HG02623 (cell line): ENCODE data around the gene SMARCD3.

Experiments
- ATAC-seq: cut with Tn5 transposase; IDR thresholded peaks from one replicate; pipeline ENCODE4 v1.9.1; 2021; ENCODE audit warnings: moderate library complexity; ENCODE audit not compliant: unreplicated experiment

Gene SMARCD3

GRCh38 chr7:151273651-151274390, 25.3 kb upstream of the SMARCD3 start:
- ATAC-seq = no peak

DNA sequence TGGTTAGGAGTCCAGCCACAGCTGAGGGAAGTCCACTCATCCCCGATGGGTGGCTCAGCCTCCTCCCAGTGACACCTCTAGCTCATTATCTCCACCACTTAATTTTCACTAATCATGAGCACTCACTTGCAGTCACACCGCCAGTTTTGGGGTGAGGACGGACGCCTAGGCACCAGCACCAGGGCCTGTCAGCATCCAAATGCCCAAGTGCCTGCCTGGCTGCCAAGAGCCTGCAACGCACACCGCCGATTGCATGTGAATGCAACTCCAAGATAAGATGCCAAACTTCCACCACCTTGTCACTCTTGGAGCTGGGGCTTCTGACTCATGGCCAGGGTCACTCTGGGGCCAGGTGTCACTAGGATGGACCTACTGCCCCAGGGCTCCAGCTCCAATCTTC, 24.4 kb upstream of the SMARCD3 start:
- no peak for ATAC-seq

DNA sequence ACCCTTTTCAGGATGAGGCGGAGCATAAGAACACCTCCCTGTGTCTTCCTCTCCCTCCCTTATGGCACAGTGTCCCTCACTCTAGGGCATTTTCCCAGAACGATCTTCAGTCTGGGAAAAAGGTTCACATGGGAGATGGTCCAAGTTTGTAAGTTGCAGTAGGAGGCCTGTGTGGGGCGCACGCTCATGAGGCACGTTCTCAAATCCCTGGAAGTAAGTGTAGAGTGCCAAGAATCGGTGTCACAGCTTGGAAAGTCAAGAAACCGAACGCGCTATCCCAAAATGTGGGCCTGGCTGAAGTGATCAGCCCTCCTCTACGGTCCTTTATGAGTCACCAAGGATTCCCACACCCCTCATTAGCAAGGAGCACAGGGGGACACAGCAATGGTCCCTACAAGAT, 23.9 kb upstream of the SMARCD3 start:
- no peak for ATAC-seq

DNA sequence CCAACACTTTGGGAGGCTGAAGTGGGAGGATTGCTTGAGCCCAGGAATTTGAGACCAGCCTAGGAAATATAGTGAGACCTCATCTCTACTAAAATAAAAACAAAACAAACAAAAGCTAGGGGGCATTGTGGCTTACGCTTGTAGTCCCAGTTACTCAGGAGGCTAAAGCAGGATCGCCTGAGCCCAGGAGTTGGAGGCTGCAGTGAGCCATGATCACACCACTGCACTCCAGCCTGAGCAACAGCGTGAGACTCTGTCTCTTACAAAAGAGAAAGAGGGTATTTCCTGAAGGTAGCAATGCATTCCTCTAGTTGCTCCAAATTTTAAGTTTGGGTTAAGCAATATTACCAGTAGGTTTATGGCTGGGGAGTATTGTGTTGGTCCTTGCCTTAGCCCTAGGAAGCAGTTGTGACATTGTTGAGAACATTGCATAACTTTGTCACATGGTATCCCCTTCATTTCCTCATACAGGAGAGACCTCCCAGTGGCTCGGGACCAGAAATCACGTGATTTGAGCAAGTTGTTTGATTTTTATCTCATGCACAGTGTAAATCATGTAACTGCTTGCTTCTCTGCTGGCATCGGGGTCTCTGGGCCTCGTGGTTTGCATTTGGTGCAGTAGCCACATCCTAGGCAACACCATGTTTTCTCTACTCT, 23.3 kb upstream of the SMARCD3 start:
- ATAC-seq = no peak

- no peak for ATAC-seq
Observed at GRCh38 chr7:151269511-151269910, 21.0 kb upstream of the SMARCD3 start.

DNA sequence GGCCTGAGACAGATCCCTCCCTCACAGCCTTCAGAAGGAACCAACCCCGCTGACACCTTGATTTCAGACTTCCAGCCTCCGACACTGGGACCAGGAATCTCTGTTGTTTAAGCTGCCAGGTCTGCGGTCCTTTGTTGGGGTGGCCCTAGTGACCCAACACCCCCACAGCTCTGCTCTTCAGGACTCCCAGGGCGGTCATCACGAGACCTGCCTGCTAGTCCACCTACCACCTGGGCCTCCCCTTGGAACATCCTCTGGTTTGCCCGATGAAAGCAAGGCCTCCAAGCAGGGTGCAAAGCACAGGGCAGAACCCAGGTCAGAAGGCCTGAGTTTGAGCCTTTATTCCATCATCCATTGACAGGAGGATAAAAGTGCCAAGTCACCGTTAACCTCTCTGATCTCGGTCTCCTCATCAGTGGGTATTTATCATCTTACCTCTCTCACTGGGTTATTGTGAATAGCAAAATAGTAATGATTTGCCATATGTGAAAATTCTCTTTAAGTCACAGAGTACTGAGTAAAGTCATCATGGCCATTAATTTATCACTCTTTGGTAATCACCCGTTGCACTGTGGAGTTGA, 16.9 kb upstream of the SMARCD3 start:
- no peak for ATAC-seq

DNA sequence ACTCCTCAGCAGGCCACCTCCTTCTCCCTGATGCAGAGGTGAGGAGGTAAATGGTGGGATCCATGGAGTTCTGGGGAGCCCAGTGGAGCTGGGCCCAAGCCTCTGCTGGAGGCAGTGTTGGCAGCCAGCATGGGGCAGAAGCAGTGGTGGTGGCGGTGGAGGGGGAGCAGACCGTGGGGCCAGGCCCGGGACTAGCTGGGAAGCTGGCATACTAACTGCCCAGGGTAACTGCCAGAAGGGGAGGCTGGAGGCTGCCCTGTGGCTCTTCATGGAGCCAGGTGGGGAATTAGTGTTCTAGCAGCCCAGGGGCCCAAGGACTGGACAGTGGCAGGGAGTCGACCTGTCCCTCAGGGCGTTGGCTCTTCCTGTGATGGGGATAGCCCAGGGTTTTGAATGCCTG, 16.1 kb upstream of the SMARCD3 start:
- no peak for ATAC-seq

DNA sequence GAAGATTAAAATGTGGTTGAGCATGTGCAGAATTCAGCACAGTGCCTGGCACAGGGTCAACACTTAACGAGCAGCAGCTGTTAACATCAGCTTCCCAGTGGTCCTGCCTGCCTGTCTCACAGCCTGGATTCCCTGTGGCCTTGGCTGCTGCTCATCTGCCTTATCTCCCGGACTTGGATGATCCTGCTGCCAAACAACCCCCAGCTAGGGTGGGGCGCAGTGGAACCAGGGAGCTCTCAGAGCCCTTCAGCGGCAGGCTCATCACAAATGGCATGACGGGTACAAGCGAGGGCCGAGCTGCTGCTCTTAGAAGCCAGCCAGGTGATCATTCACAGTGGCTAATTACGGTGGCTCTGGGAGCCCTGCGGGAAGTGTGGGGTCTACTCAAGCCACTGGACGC, 13.0 kb upstream of the SMARCD3 start:
- ATAC-seq = no peak

- no peak for ATAC-seq
Observed at GRCh38 chr7:151260883-151261282, 12.4 kb upstream of the SMARCD3 start.

- no peak for ATAC-seq
Observed at GRCh38 chr7:151260471-151260870, 12.0 kb upstream of the SMARCD3 start.

GRCh38 chr7:151257990-151258389, 9.5 kb upstream of the SMARCD3 start:
- no peak for ATAC-seq

- no peak for ATAC-seq
Observed at GRCh38 chr7:151256410-151257045, 8.0 kb upstream of the SMARCD3 start.

DNA sequence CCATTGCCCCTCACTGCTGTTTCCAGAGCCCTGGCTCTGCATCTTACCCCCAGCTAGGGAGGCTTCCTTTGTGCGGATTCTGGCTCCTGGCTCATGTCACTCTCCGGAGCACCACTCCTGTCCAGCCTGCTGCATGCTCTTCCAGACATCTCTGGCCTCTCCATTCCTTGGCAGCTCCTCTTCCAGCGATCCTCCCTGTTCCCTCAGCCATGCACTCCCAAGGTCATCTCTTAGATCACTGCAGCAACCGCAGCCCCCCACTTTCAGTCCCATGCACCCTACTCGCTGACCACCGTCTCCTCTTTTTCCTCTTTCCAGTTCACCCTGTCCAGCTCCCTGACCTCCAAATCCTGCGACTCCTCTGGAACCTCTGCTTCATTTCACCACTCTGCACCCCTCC, 6.9 kb upstream of the SMARCD3 start:
- ATAC-seq = no peak

DNA sequence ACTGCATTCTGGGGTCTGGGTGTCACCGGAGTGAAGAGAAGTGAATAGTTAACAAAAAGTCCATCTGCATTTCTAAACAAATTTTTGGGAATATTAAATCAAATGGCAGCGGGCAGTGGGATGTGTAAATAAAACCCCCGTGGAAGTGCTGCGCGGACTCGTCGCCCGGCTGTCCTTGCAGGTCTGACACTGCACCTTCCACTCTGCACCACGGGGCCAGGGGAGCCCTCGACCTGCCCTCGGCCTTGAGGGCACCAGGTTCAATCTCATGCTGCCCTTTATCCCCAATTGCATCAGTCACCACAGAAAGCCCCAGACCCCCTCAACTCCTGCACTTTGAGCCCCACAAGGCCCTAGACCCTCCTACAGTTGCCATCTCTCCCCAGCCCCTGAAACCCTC, 6.4 kb upstream of the SMARCD3 start:
- ATAC-seq = no peak

DNA sequence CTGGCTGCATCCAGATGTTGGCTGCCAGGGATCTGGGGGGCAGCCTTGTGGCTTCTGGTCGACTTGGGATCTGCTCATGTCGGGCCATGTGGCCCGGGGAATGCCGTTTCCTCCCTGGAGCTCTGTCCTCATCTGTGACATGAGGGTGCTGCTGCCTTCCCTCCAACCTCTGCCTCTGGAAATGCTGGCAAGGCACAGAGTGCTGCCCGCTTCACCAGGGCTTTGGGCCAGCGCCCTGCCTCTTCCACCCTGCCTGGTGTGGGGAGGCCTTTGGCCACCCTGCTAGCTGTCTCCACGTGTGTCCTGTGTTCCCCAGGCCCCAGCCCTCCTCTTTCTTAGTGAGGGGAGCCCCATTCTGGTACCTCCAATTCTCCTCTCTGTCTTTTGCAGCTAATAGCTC, 5.8 kb upstream of the SMARCD3 start:
- ATAC-seq = no peak

DNA sequence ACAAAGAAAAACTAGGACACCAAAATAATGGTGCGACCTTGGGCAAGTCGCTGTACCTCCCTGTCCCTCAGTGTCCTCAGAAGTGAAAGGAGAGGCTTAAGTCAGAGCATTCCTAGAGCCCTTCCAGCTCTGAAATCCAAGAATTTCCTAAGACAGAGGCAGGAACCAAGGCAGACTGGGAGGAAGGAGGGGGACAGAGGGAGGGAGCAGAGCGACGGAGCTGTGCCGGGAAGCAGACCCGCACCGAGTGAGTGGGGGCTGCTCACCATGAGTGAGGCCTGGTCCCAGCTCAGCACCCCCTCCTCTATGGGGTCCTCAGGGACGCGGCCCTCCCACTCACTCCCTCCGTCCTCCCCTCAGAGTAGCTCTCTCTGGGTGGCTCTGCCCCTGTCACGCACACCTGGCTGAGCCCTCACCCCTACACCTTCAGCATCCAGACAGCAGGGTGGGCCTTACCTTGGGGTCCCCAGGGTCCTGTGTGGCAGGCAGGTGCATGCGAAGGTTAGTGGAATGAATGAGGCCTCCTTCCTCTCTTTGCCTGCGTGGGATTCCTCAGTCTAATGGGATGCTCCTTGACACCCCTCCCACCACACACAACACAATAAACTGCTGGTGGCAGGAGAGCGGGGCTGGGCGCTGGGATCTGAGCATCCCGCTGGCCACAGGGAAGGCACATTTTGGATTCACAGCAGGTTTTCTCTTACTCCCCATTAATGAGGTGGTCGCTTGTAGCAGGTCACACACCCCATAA, 4.6 kb upstream of the SMARCD3 start:
- ATAC-seq = no peak

- ATAC-seq = no peak
Observed at GRCh38 chr7:151252561-151252835, 4.0 kb upstream of the SMARCD3 start.

DNA sequence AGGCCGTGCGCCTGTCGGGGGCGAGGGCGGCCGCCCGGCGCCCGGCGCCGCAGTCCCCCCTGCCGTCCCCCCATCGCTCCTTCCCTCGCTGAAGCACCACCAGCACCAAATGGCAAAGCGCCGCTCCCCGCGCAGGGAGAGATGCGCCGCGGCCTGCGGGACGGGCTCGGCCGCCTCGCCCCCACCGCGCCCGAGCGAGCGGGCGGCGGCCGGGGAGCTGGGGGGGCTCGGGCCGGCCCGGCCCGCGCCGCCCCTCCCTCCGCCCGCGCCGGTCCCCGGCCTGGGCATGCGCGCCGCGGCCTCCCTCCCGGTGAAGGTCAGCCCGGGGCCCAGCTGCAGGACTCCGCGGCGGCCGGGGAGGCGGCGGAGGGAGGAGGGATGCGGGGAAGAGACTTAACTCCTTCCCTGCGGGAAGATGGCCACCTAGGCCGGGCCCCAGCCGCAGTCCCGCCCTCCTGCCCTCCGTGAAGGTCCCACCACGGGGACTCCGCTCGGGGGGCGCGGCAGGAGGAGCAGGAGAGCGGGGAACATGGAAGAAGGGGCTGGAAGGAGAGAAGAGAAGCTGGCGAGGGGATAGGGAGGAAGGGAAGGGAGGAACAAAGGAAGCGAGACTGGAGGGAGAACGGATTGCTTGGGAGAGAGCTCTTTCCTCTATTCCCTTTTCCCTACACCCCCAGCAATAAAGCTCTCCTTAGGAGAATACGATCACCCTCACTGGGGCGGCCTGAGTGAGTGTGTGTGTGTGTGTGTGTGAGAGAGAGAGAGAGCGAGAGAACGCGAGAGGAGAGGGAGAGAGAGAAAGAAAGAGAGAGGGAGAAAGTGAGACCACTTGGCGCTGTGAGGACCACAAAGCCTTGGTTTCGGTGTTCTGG, 3.4 kb upstream of the SMARCD3 start:
- ATAC-seq = no peak

DNA sequence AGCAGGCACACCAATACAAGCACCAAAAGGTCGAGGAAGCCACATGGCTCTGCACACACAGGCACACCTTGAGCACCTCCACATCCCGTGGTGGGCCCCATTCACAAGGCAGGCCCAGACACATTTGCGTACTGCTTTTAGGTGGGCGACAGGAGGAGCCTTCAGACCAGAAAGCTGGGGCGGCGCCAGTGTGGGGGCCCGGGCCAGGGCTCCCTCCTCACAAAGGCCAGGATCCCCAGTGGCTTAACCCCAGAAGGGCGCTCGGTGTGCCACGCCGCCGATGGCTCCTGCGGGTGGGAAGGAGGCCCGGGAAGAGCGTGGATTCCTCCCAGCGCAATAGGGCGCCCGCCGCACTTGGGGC, 2.8 kb upstream of the SMARCD3 start:
- ATAC-seq = no peak
